HFFc6 (cell line): ENCODE measurements around the gene TNFRSF11A. TPM values are rescaled to one million over a fixed set of nuclear protein-coding genes. Genes with fewer than 3 reads are reported as not detected.

ENCODE experiments used
- DNase-seq: peaks from one replicate; pipeline ENCODE4 v3.0.0-alpha.2; 2018
- H3K27ac Mint-ChIP-seq: 2 replicates; pipeline ENCODE4 v1.8.0; 2020; ENCODE audit warnings: mild to moderate bottlenecking, mixed read lengths
- H3K27me3 Mint-ChIP-seq: 2 replicates; pipeline ENCODE4 v1.8.0; 2021; ENCODE audit warnings: mild to moderate bottlenecking, moderate library complexity, mixed read lengths; ENCODE audit not compliant: insufficient read depth
- H3K36me3 Mint-ChIP-seq: 2 replicates; pipeline ENCODE4 v1.8.0; 2021; ENCODE audit warnings: low read depth, mixed read lengths
- H3K4me1 Mint-ChIP-seq: 2 replicates; pipeline ENCODE4 v1.8.0; 2020; ENCODE audit warnings: low read depth, mixed read lengths
- H3K4me3 Mint-ChIP-seq: 2 replicates; pipeline ENCODE4 v1.8.0; 2020; ENCODE audit warnings: mild to moderate bottlenecking, moderate library complexity, mixed read lengths
- H3K9me3 Mint-ChIP-seq: 2 replicates; pipeline ENCODE4 v1.8.0; 2020; ENCODE audit warnings: mild to moderate bottlenecking, mixed read lengths
- CTCF ChIP-seq: fragments of 200-600 bp; sonication (generic); IDR thresholded peaks from 2 replicates; pipeline ENCODE4 v1.5.0; 2021; ENCODE audit warnings: antibody characterized with exemption, mild to moderate bottlenecking
- long read RNA-seq: library from polyadenylated mRNA; unstranded; transcript quantifications from one replicate; pipeline ENCODE4 v2.0.0, GENCODE V29; 2019
- total RNA-seq, 6 experiments: library from RNA; stranded (reverse); fragmentation: NEBNext Ultra II Directional; extraction: Animal tissue kit (Norgen Biotek cat#: 25700); gene quantifications; 2 replicates in 1 of 6; 3 replicates in 5 of 6; pipeline ENCODE4 v1.2.3, GENCODE V29; 2021

Gene TNFRSF11A
- under 1 TPM in 1 of 6 experiments, not detected in 5; 0.05 TPM for total RNA-seq
- long read RNA-seq = 0 reads

DNA sequence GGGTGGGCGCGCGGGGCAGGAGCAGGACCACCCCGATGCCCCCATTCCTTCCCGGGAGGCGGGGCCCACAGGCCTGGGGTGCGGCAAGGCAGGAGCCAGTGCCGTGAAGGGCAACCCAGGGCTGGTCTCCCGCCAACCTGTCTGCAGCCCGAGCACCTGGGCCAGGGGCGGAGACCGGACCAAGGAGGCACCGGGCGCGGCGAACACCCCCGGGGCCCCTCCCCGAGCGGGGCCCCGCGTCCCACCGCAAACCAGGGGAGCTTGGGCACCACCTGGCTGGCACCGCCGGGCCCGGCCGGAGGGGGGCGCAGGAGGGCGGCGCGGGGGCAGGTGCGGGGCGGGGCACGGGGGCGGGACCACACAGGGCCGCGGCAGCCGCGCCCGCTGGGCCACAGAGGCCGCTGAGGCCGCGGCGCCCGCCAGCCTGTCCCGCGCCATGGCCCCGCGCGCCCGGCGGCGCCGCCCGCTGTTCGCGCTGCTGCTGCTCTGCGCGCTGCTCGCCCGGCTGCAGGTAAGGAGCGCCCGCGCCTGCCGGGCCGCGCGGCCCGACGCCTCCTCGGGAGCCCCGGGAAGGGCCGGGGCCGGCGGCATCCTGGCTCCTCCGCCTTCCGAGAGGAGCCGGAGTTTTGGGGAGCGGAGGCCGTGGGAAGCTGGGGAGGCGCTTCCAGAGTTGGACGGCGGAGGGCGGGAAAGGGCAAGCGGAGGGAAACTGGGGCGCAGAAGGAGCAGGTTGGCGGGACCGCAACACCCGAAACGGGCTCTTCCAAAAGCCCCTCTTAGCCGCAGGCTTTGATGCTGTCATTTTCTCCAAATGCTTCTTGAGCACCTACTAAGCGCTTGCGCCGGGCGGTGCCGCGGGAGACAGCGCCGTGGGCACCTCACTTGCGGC lies at the start of gene TNFRSF11A:
TSS of gene TNFRSF11A (plus strand) at position 394 of the 889 bp plus-strand sequence. CDS start at position 437, 43 bp downstream.
- Mint-ChIP-seq H3K4me3 (peak within 1 kb of the TSS; percentile 62), H3K4me1 (peaks cover 26% of the 10 kb centered on the region), H3K9me3 (no peaks in the 10 kb centered on the region), H3K27ac (no peak within 1 kb of the TSS), H3K36me3 (no peaks in the 10 kb centered on the region), H3K27me3 (peaks cover 57% of the 10 kb centered on the region)
- TF ChIP-seq CTCF = peak; percentile 25; the same call in 1 of the 2 replicates
- DNase-seq = no peak

GRCh38 chr18:62277045-62277444 lies 48.1 kb upstream of the TNFRSF11A start:
- Mint-ChIP-seq H3K36me3 (peaks cover 8% of the 10 kb centered on the region), H3K27ac (no peak overlapping the region), H3K4me1 (peaks cover 27% of the 10 kb centered on the region), H3K4me3 (no peak overlapping the region), H3K9me3 (no peaks in the 10 kb centered on the region), H3K27me3 (no peaks in the 10 kb centered on the region)
- no peak for TF ChIP-seq CTCF
- DNase-seq = no peak

DNA sequence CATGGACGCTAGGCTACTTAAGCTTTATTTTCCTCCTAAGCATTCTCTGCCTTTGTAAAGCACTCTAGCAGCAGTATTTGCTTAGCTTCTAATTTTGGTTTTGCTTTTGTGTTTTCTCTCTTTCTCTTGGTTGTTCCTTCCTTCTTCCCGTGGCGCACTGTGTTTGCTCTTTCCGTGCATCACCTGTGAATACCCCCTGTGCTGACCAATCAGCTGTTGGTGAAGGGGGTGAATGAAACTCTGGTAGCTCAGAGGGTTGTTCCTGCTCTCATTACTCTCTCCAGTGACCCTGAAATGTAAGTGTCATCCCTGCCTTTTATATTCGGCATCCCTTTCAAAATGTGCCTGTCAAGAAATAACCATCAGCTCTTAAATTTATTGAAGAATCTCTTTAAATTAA lies 45.5 kb upstream of the TNFRSF11A start:
- Mint-ChIP-seq H3K4me3 (no peak overlapping the region), H3K36me3 (peaks cover 18% of the 10 kb centered on the region), H3K27ac (no peak overlapping the region), H3K27me3 (no peaks in the 10 kb centered on the region), H3K4me1 (peaks cover 46% of the 10 kb centered on the region), H3K9me3 (no peaks in the 10 kb centered on the region)
- no peak for TF ChIP-seq CTCF
- DNase-seq = no peak

DNA sequence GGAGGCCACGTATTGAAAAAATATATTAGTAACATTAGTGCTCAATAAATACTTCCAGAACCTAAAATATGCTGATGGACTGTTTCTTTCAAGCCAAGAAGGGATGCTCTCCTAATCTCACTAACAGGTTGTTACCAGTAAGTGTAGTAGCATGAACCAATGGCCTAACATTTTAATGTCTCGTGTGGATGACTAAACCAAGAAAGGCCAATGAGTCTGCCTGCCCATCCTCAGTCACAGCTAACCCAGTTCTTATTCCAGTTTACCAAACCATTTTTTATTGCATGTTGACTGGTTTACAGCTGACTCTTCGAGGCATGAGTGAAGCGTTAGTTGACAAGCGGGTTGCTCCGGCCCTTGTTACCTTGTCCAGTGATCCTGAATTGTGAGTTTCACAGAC lies 45.1 kb upstream of the TNFRSF11A start:
- DNase-seq = no peak
- TF ChIP-seq CTCF = no peak
- H3K27ac Mint-ChIP-seq = no peak overlapping the region
- no peaks in the 10 kb centered on the region for H3K27me3 Mint-ChIP-seq
- no peak overlapping the region for H3K4me3 Mint-ChIP-seq
- H3K4me1 Mint-ChIP-seq = peaks cover 46% of the 10 kb centered on the region
- peaks cover 18% of the 10 kb centered on the region for H3K36me3 Mint-ChIP-seq
- H3K9me3 Mint-ChIP-seq = no peaks in the 10 kb centered on the region

DNA sequence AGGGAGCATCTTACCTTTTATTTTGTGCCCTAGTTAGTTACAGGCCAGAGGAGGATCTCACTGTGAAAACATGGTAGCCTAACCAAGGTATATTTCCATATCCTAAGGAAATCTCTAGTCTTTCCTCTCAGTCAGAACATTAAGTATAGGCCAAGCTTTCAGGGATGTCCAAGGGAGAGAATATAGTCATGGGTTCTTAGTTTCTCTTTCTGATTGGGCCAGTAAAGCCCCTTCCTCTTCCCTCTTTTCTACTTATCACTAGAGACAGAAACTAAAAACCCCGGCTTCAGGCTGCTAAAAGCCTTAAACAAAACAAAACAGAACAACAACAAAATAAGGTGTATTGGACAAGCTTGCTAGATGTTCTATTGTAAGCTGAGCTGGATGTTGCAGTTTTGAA lies 44.3 kb upstream of the TNFRSF11A start:
- no peaks in the 10 kb centered on the region for H3K27me3 Mint-ChIP-seq
- DNase-seq = no peak
- peak overlapping the region; percentile 63; the same call in 1 of the 2 replicates for H3K4me3 Mint-ChIP-seq
- H3K4me1 Mint-ChIP-seq = peaks cover 46% of the 10 kb centered on the region
- H3K36me3 Mint-ChIP-seq = peaks cover 18% of the 10 kb centered on the region
- no peak for TF ChIP-seq CTCF
- no peaks in the 10 kb centered on the region for H3K9me3 Mint-ChIP-seq
- peak overlapping the region; percentile 45 for H3K27ac Mint-ChIP-seq
